SW480 (cell line): ENCODE results near the gene ADAMTSL3.
A peak's percentile ranks its signal among the peaks of the same experiment; 100 is the strongest.
"Not testable (repeated sequence)": the region's sequence is repeated elsewhere in the genome, so short reads cannot be mapped to it uniquely, and the experiment has no call there.

Experiments
- DNase-seq: peaks from one replicate; pipeline ENCODE4 v3.0.0-alpha.2; 2016; ENCODE audit warnings: low spot score

The ADAMTSL3 gene

GRCh38 chr15:83698294-83698693, 44.4 kb downstream of the ADAMTSL3 start:
- DNase-seq = no peak

- no peak for DNase-seq
Measured at GRCh38 chr15:83699028-83699427, 45.1 kb downstream of the ADAMTSL3 start.

- no peak for DNase-seq
Measured at GRCh38 chr15:83700082-83700481, 46.2 kb downstream of the ADAMTSL3 start.

- not testable (repeated sequence) for DNase-seq
Measured at GRCh38 chr15:83702314-83702713, 48.4 kb downstream of the ADAMTSL3 start.

- no peak for DNase-seq
Measured at GRCh38 chr15:83708328-83708727, 54.4 kb downstream of the ADAMTSL3 start.

- no peak for DNase-seq
Measured at GRCh38 chr15:83709241-83709640, 55.3 kb downstream of the ADAMTSL3 start.

- DNase-seq = no peak
Measured at GRCh38 chr15:83709811-83710210, 55.9 kb downstream of the ADAMTSL3 start.

- DNase-seq = no peak
Measured at GRCh38 chr15:83710452-83710851, 56.5 kb downstream of the ADAMTSL3 start.

GRCh38 chr15:83711236-83711635, 57.3 kb downstream of the ADAMTSL3 start:
- no peak for DNase-seq

GRCh38 chr15:83713242-83713641, 59.3 kb downstream of the ADAMTSL3 start:
- DNase-seq = no peak

- DNase-seq = no peak
Measured at GRCh38 chr15:83714939-83715628, 61.2 kb downstream of the ADAMTSL3 start.

GRCh38 chr15:83716605-83717004, 62.7 kb downstream of the ADAMTSL3 start:
- DNase-seq = no peak

- DNase-seq = no peak
Measured at GRCh38 chr15:83717010-83717409, 63.1 kb downstream of the ADAMTSL3 start.

- no peak for DNase-seq
Measured at GRCh38 chr15:83720468-83720867, 66.5 kb downstream of the ADAMTSL3 start.

- no peak for DNase-seq
Measured at GRCh38 chr15:83721031-83721430, 67.1 kb downstream of the ADAMTSL3 start.

GRCh38 chr15:83721981-83722380, 68.1 kb downstream of the ADAMTSL3 start:
- no peak for DNase-seq

GRCh38 chr15:83723216-83723615, 69.3 kb downstream of the ADAMTSL3 start:
- DNase-seq = no peak

GRCh38 chr15:83732196-83732595, 78.3 kb downstream of the ADAMTSL3 start:
- no peak for DNase-seq

- peak; percentile 80 for DNase-seq
Measured at GRCh38 chr15:83732770-83733169, 78.8 kb downstream of the ADAMTSL3 start.

- DNase-seq = peak; percentile 65
Measured at GRCh38 chr15:83733206-83733605, 79.3 kb downstream of the ADAMTSL3 start.

GRCh38 chr15:83733691-83734090, 79.8 kb downstream of the ADAMTSL3 start:
- DNase-seq = no peak

- peak; percentile 32 for DNase-seq
Measured at GRCh38 chr15:83734487-83734886, 80.6 kb downstream of the ADAMTSL3 start.

- DNase-seq = no peak
Measured at GRCh38 chr15:83739629-83740028, 85.7 kb downstream of the ADAMTSL3 start.

- no peak for DNase-seq
Measured at GRCh38 chr15:83745771-83746170, 91.8 kb downstream of the ADAMTSL3 start.
